ENCODE results near the gene URI1.
"Not testable (repeated sequence)": the region's sequence is repeated elsewhere in the genome, so short reads cannot be mapped to it uniquely, and the experiment has no call there.

Gene URI1

DNA sequence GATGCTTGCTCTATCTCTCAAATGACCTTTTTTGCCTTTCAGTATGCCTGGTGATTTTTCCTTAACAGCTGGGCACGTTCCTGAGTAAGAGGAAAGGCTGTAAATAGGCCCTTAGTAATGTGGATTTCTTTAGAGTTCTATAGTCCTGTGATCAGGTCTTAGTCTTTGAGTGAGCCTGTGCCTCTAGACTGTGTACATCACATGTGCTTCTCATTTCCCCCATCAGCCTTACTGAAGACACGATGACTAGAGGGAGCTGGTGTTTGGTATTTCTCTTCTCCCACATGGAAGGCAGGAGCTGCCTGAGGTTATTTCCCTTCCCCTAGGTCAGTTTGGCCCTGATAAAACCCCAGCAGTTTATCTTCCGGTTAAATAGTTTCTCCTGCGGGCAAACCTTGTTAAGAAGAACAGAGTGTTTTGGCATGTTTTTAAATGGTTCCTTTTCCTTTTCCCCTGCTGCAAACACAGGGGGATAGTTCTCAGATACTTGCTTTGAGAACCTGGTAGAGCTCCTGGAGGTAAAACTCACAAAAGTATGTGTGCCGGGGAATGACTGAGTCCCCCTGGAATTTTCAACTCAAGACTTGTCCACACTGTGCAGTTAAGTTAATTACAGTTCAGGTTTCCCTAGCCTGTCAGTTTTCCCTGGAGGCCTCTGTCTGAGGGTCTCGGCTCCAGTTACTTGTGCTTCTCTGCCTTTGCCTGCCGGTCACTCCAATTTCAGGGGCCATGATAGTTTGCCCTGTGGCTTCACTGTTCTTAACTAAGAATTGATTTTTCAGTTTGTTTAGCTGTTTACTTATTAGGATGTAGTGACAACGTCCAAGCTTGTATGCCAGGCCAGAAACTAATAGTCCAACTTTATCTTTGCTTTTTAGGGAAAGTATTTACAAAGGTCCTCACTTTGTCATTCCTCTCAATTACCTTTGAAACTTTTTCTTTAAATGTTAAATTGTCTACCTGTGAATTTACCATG is 94.4 kb downstream of the URI1 start:
- Histone ChIP-seq H3K4me3 (IDR thresholded peaks at IDR 0.05; ENCODE audit: insufficient read depth, low read depth, low read length) (no peak overlapping the region), H2AFZ (ENCODE audit: low read depth) (no peak overlapping the region), H3K9ac (no peak overlapping the region), H3K79me2 (ENCODE audit: insufficient read depth, low read depth) (no peaks in the 10 kb centered on the region), H3K4me1 (ENCODE audit: low read depth, poor library complexity, severe bottlenecking) (peaks cover 5% of the 10 kb centered on the region), H4K20me1 (ENCODE audit: insufficient read depth) (no peaks in the 10 kb centered on the region), H3K27ac (no peak overlapping the region), H3K4me2 (no peak overlapping the region), H3K36me3 (ENCODE audit: insufficient read depth) (peaks cover 3% of the 10 kb centered on the region; the same call in 1 of the 2 replicates), H3K27me3 (ENCODE audit: insufficient read depth, low read depth) (no peaks in the 10 kb centered on the region)
- no peak for TF ChIP-seq CTCF (conservative IDR thresholded peaks at IDR 0.05; ENCODE audit: low read depth, low read length)

GRCh38 chr19:30037835-30038234 is 95.8 kb downstream of the URI1 start:
- Histone ChIP-seq H3K4me2 (no peak overlapping the region), H3K36me3 (ENCODE audit: insufficient read depth) (no peaks in the 10 kb centered on the region), H3K4me1 (ENCODE audit: low read depth, poor library complexity, severe bottlenecking) (no peaks in the 10 kb centered on the region), H4K20me1 (ENCODE audit: insufficient read depth) (no peaks in the 10 kb centered on the region), H3K27ac (no peak overlapping the region), H3K4me3 (IDR thresholded peaks at IDR 0.05; ENCODE audit: insufficient read depth, low read depth, low read length) (no peak overlapping the region), H3K27me3 (ENCODE audit: insufficient read depth, low read depth) (no peaks in the 10 kb centered on the region), H3K9ac (no peak overlapping the region), H3K79me2 (ENCODE audit: insufficient read depth, low read depth) (no peaks in the 10 kb centered on the region), H2AFZ (ENCODE audit: low read depth) (no peak overlapping the region)
- no peak for TF ChIP-seq CTCF (conservative IDR thresholded peaks at IDR 0.05; ENCODE audit: low read depth, low read length)

DNA sequence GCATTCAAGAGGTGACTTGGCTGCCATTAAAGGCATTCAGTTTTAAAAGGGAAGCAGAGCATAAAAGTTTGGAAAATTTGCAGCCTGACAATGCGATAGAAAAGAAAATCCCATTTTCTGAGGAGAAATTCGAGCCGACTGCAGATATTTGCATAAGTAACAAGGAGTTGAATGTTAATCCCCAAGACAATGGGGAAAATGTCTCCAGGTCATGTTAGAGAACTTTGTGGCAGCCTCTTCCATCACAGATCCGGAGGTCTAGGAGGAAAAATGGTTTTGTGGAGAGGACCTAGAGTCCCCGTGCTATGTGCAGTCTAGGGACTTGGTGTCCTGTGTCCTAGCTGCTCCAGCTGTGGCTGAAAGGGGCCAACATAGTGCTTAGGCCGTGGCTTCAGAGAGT is 99.9 kb downstream of the URI1 start:
- H3K27ac ChIP-seq; H3K9ac ChIP-seq; H3K79me2 ChIP-seq (ENCODE audit: insufficient read depth, low read depth); H3K4me3 ChIP-seq (IDR thresholded peaks at IDR 0.05; ENCODE audit: insufficient read depth, low read depth, low read length); H3K27me3 ChIP-seq (ENCODE audit: insufficient read depth, low read depth); H3K4me2 ChIP-seq; H2AFZ ChIP-seq (ENCODE audit: low read depth); H3K4me1 ChIP-seq (ENCODE audit: low read depth, poor library complexity, severe bottlenecking); H3K36me3 ChIP-seq (ENCODE audit: insufficient read depth); H4K20me1 ChIP-seq (ENCODE audit: insufficient read depth): not testable (repeated sequence)

DNA sequence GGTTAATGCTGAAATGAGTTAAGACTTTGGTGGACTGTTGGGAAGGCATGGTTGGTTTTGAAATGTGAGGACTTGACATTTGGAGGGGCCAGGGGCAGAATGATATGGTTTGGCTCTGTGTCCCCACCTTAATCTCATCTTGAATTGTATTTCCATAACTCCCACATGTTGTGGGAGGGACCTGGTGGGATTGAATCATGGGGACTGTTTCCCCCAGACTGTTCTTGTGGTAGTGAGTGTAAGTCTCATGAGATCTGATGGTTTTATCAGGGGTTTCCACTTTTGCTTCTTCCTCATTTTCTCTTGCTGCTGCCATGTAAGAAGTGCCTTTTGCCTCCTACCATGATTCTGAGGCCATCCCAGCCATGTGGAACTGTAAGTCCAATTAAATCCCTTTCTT is 101.0 kb downstream of the URI1 start:
- H3K4me1 ChIP-seq (ENCODE audit: low read depth, poor library complexity, severe bottlenecking); H3K9ac ChIP-seq; H3K4me3 ChIP-seq (IDR thresholded peaks at IDR 0.05; ENCODE audit: insufficient read depth, low read depth, low read length); H4K20me1 ChIP-seq (ENCODE audit: insufficient read depth); H3K4me2 ChIP-seq; H3K79me2 ChIP-seq (ENCODE audit: insufficient read depth, low read depth); H3K36me3 ChIP-seq (ENCODE audit: insufficient read depth); H3K27ac ChIP-seq; H2AFZ ChIP-seq (ENCODE audit: low read depth); H3K27me3 ChIP-seq (ENCODE audit: insufficient read depth, low read depth): not testable (repeated sequence)

- no peak for TF ChIP-seq CTCF (conservative IDR thresholded peaks at IDR 0.05; ENCODE audit: low read depth, low read length)
- H3K4me3 ChIP-seq (IDR thresholded peaks at IDR 0.05; ENCODE audit: insufficient read depth, low read depth, low read length) = no peak overlapping the region
- H3K9ac ChIP-seq = no peak overlapping the region
- H3K27me3 ChIP-seq (ENCODE audit: insufficient read depth, low read depth) = no peaks in the 10 kb centered on the region
- no peak overlapping the region for H3K27ac ChIP-seq
- no peaks in the 10 kb centered on the region for H3K36me3 ChIP-seq (ENCODE audit: insufficient read depth)
- H4K20me1 ChIP-seq (ENCODE audit: insufficient read depth) = no peaks in the 10 kb centered on the region
- no peak overlapping the region for H2AFZ ChIP-seq (ENCODE audit: low read depth)
- H3K79me2 ChIP-seq (ENCODE audit: insufficient read depth, low read depth) = no peaks in the 10 kb centered on the region
- H3K4me2 ChIP-seq = no peak overlapping the region
- H3K4me1 ChIP-seq (ENCODE audit: low read depth, poor library complexity, severe bottlenecking) = no peaks in the 10 kb centered on the region
Measured at GRCh38 chr19:30044273-30045248, 102.5 kb downstream of the URI1 start.

Measured in KMS-11 (cell line).